Femur (tissue), 1 donor: ENCODE data around the gene MTG2.

Experiments
- DNase-seq: peaks from one replicate; pipeline ENCODE4 v3.0.0-alpha.2; 2017

The MTG2 gene

DNA sequence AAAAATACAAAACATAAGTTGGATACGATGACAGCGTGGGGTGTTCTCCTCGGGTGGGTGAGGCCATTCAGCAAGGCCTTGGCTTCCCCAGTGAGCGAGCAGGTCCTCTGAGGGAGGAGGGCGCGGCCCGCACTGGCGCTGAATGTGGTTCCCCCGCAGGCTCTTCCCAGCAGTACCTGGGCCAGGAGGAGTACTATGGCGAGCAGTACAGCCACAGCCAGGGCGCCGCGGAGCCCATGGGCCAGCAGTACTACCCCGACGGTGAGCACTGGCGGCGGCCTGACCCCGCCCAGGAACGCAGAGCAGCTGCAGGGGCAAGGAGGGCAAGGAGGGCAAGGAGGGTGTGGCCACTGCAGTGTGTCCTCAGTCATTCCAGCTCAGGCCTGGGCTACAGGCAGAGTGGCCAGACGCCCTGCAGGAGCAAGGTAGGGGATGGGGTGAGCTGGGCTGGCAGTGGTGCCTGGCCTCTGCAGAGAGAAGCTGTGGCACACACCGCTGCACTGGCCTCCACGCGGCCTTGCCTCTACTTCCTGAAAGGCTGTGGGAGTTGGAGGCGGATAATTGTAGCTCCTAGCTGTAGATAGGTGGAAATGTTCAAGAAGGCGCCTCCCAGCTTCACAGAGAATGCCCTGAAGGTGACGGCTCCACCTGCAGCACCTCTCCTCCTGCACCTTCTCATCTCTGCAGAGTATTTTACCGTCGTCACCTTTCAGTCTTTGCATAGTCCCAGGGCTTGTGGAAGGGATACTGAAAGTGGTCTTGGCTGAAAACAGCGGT lies 18.7 kb upstream of the MTG2 start:
- DNase-seq = no peak

DNA sequence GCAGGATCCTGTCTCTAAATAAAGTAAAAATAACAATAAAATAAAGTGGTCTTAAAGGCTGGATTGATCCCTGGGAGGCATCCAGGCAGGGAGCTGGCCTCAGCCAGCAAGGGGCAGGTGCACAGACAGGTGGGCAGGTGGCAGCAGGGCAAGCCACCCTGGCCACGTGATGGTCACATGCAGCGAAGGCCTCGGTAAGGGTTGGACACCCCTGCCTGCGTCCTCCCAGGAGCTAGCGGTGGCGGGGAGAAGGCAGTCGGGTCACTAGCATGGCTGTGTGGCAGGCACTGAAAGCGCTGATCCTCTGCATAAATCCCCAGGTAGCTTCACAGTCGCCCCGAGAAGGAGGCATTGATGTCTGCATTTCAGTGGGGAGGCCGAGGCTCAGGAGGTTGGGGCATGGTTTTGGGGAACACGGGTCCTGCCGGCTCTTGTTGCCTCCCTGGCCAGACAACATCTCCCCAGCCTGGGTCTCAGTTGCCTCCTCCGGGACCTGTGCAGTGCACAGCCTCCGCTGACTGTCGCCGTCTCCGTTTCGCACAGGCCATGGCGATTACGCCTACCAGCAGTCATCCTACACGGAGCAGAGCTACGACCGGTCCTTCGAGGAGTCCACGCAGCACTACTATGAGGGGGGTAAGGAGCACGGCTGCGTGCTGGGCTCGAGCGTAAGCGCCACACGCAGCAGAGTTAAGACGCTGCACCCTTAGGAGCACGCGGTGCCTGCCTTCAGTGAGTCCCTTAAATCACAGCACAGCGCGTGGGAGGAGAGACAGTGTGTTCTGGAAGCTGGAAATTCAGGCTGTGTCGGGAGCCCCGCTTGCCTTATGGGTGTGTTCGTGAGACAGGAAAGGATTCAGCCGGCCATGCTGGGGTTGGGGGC lies 17.7 kb upstream of the MTG2 start:
- no peak for DNase-seq

DNA sequence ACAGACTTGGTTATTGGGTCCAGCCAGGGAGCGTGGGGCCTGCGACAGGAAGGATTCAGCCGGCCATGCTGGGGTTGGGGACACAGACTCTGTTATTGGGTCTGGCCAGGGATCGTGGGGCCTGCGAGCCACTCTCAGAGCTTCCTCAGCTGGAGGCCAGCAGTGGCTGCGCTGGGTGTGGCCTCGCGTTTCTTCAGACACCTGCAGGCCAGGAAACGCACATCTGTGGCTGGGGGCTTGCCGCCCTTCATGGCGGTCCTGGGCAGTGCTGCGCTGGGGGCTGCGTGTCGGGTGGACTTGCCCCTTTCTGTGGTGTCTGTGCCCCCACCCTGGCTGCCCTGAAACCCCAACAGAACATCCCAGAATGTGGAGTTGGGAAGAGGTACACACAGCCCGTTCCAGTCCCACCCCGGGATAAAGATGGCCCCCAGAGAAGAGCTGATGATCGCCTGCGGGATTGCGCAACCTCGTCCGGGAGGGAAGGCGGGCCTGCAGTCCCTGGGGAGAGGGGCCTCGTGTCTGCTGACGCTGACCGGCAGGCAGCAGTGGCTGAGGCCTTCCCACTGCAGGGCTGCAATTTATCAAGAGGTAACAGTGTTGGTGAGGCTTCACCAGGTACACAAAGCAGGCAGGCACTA lies 16.9 kb upstream of the MTG2 start:
- DNase-seq = no peak

DNA sequence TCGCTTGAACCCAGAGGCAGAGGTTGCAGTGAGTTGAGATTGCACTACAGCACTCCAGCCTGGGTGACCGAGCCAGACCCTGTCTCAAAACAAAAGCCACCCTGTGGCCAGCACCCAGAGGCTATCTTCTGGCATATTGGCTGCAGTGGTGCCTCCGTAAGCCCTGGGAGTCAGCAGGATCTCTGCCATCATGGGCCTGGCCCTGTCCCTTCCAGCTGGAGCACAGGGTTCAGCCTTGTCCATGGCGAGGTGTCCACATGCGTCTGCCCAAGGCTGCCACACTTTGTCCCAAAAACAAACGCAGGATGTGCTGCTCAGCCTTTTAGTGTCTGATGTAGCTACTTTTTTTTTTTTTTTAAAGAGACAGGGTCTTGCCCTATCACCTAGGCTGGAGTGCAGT lies 15.4 kb upstream of the MTG2 start:
- DNase-seq = no peak

DNA sequence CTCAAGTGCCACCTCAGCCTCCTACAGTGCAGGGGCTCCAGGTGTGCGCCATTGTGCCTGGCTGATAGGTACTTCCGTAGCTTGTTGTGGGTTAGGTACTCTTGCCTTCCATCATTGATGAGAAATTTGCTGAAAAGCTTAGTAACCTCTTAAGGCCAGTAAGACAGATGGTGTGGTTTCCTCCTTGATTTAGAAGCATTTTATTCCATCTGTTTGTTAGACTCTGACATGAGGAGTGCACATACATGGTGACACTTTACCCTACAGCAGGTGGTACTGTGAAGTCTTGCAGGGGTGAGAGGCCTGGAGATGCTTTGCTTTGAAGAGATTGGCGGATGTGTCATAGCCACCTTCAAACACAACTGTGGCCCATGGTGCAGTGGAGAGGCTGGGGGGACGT lies 14.8 kb upstream of the MTG2 start:
- DNase-seq = no peak

DNA sequence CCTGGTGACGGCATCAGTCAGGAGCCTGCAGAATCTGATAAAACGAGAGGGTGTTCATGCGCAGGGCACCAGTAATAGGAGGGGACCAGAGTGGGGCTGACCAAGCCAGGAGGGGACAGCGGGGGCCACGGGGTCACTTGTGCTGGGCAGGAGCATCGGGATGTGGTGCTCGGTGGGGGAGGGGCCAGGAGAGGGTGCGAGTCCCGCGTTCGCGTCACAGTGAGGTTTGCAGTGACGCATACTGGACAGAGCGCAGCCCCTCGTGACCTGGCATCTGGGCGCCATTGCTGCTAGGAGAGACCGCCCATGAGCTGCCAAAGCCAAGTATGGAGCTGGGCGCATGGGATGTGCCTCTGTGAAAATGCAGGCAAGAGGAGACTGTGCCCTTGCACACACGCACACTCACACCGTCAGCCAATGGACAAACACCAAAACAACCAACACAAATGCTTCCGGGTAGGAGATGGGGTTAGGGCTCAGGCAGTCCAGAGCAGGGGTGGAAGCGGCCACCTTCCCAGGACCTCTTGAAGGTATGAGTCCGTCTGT lies 13.9 kb upstream of the MTG2 start:
- no peak for DNase-seq

DNA sequence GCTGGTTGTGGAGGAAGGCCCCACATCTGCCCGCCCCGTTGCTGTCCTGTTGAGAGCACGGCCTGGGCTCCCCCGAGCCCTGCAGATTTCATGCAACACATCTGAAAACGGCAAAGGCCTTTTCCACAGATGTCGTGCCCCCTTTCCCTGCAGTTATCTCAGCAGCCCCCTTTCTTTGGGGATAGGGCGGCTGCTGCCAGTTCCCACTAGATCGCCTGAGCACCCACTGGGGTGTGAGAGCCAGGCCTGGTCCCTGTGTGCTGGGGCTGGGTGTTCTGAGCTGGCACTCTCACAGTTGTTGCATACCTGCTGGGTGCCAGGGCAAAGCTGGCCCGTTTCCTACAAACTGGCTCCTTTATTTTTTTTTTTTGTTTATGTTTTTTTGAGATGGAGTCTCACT lies 12.3 kb upstream of the MTG2 start:
- no peak for DNase-seq

DNA sequence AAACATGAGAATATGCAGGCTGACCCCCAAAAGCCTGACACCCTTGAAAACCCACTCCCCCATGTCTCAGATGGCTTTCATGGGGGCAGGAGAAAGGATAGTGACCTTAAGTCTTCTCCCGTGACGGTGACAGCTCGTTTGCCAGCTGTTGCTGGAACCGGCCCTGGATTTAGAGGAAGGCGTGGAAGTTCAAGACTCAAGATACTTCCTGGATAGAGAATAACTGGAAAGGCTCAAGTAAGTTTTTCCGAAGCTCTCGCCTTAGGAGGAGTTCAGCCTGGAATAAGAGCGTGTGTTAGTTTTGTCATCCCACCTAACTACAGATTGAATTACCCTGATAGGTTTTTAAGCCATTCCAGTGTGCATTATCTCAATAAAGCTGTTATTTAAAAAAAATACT lies 11.6 kb upstream of the MTG2 start:
- DNase-seq = no peak

DNA sequence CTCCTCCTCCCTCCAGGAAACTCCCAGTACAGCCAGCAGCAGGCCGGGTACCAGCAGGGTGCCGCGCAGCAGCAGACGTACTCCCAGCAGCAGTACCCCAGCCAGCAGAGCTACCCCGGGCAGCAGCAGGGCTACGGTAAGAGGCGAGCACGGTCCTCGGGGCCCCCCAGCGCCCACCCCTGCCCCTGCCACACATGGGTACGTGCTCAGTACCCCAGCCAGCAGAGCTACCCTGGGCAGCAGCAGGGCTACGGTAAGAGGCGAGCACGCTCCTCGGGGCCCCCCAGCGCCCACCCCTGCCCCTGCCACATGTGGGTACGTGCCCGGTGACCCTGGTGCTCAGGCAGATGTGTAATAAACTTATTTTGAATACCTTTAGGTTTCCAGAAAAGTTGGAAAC lies 10.2 kb upstream of the MTG2 start:
- no peak for DNase-seq

DNA sequence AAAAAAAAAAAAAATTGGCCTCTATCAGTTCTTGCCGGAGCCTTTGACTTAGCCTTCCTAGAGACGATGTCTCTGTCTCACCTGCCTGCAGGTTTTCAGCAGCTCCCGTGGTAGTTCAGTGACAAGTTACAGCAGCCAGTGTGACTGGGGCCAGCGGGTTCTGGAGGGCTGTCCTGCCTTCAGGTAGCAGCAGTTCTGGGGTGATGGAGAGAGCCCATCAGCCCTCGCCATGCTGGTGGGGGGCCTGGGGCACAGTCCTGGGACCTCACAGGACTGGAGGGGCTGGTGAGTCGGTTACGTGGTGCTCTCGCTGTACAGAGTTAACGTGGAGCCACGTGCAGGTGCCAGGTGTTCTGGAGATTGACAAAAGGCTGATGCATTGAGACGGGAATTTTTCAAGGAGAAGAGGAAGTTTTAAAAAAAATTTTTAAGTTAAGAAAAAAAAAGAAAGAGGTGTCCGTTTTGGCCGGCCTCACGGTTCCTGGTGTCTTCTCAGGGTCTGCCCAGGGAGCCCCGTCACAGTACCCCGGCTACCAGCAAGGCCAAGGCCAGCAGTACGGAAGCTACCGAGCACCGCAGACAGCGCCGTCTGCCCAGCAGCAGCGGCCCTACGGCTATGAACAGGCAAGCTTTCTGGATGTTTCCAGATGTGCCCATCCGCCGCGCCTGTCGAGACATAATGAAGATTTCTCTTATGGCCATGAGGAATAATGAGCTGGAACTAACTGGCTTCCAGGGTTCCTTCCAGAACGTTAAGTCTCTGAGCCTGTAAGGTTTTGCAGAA lies 8.6 kb upstream of the MTG2 start:
- no peak for DNase-seq

DNA sequence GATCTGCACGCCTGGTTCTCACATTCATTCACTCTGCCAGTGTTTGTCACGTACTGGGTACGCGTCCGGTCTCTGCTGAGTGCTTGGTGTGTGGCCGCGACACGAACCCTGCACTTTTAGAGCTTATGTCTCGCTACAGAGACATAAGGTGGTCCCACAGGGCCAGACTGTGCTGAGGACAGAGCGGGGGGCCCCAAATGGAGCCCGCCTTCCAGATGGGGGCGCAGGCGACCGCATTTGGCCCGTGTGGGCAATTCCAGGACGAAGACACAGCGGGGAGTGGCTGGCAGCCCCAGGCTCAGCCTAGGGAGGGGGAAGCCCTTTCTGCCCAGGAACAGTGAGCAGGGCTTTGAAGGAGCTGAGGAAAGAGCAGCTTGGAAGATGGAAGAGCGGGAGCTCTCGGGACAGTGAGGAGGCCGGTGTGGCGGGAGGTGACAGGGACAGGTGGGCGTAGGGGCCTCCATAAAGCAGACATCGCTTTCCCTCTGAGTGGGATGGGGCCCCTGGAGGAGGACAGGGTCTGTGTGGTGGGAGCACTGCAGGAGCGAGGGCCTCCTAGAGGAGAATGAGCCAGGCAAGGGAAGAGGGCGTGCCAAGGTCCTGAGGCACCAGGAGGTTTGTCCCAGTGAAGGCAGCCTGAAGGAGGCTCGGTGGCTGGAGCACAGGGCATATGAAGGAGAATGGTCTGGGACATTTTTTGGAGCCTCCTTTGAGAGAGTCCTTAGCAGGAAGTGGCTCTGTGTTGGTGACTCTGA lies 7.8 kb upstream of the MTG2 start:
- no peak for DNase-seq

DNA sequence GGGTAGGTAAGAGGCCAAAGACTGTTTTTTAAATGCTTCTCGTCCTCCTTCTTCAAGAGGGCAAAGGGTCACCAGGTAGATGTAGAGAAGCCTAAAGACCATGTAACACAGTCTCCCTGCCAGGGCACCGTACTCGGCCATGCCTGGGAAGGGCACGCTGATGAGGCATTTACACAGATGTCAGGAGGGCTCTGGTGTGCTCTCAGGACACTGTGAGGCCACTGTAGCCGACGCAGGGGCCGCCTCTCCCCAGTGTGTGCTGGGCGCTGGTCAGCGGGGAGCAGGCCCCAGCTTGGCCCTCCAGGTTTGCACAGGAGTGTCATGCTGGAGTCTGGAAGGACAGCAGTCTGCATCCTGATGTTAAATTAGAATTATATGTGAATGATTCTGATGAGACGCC lies 7.1 kb upstream of the MTG2 start:
- no peak for DNase-seq

DNA sequence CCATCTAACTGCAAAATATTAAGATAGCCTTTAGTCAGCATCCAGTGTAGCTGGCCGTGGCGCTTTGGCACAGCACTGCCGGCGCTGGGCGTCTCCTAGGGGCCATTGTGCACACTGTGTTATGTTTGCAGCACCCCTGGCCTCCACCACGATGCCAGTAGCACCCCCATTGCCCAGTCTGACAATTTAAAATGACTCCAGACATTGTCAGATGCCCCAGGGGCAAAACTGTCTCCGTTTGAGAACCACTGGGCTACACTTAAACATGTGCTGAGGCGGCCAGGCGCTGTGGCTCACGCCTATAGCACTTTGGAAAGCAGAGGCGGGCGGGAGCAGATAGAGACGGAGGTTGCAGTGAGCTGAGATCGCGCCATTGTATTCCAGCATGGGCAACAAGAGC lies 6.0 kb upstream of the MTG2 start:
- DNase-seq = no peak

DNA sequence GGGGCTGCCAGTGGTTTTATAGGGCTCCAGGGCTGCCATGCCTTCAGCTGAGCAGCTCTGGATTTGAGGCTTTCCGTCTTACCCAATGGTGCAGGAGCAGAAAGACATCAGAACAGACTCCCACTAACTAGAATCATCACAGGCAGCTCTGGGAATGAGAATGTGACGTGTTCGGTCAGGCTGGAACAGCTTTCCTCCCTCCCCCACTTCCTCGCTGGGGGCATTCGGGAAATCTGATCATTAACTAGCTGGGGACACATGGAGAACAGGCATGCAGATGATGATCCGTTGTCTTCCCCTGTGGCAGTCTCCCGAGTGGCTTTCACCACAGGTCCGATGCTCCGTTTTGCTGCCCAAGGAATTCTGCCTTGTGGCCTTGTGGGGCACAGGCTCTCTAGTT lies 5.5 kb upstream of the MTG2 start:
- DNase-seq = no peak

DNA sequence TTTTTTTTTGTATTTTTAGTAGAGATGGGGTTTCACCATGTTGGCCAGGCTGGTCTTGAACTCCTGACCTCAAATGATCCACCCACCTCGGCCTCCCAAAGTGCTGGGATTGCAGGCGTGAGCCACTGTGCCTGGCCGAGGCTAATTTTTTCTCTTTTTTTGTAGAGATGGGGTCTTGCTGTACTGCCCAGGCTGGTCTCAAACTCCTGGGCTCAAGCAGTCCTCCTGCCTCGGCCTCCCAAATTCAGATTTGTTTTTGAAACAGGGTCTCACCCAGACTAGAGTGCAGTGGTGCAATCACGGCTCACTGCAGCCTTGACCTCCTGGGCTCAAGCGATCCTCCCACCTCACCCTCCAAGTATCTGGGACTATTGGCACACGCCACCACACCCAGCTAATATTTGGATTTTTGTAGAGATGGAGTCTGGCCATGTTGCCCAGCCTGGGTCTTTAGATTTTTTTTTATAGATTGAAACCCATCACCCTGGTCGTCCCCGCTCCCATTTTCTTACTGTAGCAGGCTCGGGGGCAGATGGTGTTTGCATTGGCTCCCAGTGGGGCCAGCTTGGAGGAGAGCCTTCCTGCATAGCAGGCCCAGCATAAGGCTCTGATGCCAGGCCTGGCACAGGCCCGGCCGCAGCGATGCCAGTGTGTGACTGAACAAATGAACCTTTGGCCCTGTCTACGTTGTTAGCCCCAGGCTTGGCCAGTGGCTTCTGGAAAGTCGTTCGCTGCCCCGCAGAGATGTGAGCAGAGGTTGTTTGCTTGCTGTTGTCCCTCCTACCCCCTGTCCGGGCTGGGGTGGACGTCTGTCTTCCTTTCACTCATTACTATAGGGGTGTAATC lies 4.3 kb upstream of the MTG2 start:
- DNase-seq = no peak

DNA sequence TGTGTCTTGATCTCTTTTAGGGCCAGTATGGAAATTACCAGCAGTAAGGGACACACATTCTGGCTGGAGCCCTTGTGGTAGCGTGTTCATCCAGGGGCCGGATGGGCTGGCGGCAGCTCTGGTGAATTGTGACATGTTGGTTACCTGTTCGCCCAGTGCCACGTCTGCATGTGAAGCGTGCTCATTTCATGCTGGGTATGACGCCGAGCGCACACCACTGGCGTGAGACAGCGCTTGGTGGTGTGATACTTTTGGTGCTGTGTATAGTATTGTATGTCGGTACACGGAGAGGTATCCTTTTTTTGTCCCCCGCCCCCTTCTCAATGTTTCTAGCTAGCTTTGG lies 3.7 kb upstream of the MTG2 start:
- DNase-seq = no peak

DNA sequence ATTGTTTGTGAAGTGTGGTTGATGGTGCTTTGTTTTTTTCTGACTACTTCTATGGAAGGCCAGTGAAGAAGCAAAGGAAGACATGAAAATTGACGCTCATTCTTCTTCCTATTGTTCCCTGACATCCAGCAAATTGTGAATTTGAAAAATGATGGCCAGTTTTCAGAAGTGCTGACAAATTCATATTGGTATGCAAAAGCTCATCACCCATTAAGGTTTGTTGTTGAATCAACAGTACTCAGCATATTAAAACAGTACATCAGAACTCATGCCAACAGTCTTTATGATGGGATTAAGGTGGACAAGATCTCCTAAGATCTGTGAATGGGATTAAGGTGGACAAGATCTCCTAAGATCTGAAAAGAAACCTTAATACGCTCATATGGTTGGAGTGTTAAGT lies 1.0 kb upstream of the MTG2 start:
- no peak for DNase-seq

DNA sequence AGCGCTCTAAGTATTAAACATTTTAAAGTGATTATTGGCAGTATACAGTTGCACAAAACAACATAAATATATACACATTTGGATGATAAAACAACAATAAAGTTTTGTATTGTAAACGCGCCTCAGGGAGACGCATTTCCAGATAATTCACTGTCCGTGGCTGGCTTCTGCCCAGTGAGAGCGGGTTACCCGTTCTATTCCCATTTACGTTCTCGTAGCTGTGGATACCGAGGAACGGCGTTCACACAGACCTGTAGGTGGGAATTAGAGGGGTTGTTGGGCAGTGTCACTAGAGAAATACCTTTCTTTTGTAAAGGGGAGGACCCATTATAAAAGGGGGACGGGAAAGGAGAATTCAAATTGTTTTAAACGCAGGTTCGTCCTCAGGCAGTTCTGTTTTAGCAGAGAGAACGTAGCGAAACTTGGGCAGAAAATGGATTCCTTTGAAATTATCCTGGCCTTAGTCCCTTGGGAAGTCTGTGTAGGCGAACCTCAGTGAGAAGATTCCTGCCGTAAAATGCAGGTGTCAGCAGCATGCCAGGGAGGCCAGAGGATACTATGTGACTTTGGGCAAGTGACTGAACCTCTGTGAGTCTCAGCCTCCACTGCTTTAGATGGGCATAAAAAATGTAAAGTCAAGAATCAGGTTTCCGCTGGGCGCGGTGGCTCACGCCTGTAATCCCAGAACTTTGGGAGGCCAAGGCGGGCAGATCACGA lies 756 bp downstream of the MTG2 start:
- no peak for DNase-seq

DNA sequence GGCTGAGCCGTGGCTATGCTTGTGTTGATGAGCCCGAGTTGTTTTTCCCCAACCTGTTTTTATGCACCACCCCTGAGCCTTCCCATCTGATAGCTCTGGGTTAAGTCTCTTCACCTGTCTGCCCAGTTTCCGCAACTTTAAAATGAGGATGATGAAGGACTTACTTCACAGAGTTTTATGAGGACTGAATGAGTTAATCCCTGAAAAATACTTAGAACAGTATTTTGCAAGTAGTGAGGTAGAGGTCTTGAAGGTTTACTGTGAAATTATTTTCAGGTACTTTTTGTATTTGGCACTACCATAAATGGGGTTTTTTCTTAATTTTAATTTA lies 3.2 kb downstream of the MTG2 start:
- DNase-seq = no peak
